ENCODE measurements around the gene VTI1B.

DNA sequence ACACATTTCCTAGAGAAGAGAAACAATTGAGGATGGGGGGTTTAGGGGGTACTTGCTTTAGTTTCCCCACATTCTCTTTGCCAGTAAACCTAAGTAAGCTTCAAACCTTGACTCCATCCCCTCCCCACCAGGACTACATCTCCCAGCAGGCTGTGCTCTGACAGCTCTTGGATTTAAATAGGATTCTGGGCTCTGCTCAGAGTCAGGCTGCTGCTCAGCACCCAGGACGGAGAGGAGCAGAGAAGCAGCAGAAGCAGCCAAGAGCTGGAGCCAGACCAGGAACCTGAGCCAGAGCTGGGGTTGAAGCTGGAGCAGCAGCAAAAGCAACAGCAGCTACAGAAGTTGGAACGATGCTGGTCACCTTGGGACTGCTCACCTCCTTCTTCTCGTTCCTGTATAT is 47.9 kb upstream of the VTI1B start:
- TF ChIP-seq POLR2A (IDR thresholded peaks at IDR 0.05) = no peak
- TF ChIP-seq, protein P1, sequence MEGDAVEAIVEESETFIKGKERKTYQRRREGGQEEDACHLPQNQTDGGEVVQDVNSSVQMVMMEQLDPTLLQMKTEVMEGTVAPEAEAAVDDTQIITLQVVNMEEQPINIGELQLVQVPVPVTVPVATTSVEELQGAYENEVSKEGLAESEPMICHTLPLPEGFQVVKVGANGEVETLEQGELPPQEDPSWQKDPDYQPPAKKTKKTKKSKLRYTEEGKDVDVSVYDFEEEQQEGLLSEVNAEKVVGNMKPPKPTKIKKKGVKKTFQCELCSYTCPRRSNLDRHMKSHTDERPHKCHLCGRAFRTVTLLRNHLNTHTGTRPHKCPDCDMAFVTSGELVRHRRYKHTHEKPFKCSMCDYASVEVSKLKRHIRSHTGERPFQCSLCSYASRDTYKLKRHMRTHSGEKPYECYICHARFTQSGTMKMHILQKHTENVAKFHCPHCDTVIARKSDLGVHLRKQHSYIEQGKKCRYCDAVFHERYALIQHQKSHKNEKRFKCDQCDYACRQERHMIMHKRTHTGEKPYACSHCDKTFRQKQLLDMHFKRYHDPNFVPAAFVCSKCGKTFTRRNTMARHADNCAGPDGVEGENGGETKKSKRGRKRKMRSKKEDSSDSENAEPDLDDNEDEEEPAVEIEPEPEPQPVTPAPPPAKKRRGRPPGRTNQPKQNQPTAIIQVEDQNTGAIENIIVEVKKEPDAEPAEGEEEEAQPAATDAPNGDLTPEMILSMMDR (IDR thresholded peaks at IDR 0.05) = no peak
- no peak for TF ChIP-seq EP300 (IDR thresholded peaks at IDR 0.05)

Data from tibial nerve (tissue), 4 donors.